H9 (cell line): ENCODE data around the gene MTHFD1L. TPM values are rescaled to one million over a fixed set of nuclear protein-coding genes. Genes with fewer than 3 reads are reported as not detected.

Source experiments
- DNase-seq: peaks from one replicate; pipeline ENCODE4 v3.0.0-alpha.2; 2017
- H2AFZ ChIP-seq: one replicate; pipeline ENCODE4 v1.6.1; 2013; ENCODE audit warnings: mild to moderate bottlenecking, low read length, control low read depth, moderate library complexity
- H2AK5ac ChIP-seq: 2 replicates; pipeline ENCODE4 v1.6.1; 2013; ENCODE audit warnings: low read length, control low read depth, mixed read lengths; ENCODE audit not compliant: insufficient read length
- H2BK120ac ChIP-seq: one replicate; pipeline ENCODE4 v1.6.1; 2013; ENCODE audit warnings: low read depth, mild to moderate bottlenecking, low read length, control low read depth, inconsistent platforms; ENCODE audit not compliant: poor library complexity, severe bottlenecking
- H2BK12ac ChIP-seq: 2 replicates; pipeline ENCODE4 v1.6.1; 2013; ENCODE audit warnings: low read length, control low read depth, mixed read lengths, low read depth; ENCODE audit not compliant: insufficient read length
- H2BK15ac ChIP-seq: 2 replicates; pipeline ENCODE4 v1.6.1; 2013; ENCODE audit warnings: low read depth, low read length, control low read depth
- H2BK20ac ChIP-seq: one replicate; pipeline ENCODE4 v1.6.1; 2013; ENCODE audit warnings: low read depth, mild to moderate bottlenecking, low read length, control low read depth, inconsistent platforms; ENCODE audit not compliant: poor library complexity, severe bottlenecking
- H2BK5ac ChIP-seq: 2 replicates; pipeline ENCODE4 v1.6.1; 2013; ENCODE audit warnings: low read length, control low read depth, mixed read lengths; ENCODE audit not compliant: insufficient read length
- H3K14ac ChIP-seq: 2 replicates; pipeline ENCODE4 v1.6.1; 2013; ENCODE audit warnings: low read length, control low read depth; ENCODE audit not compliant: insufficient read depth
- H3K18ac ChIP-seq: 2 replicates; pipeline ENCODE4 v1.6.1; 2013; ENCODE audit warnings: low read depth, mild to moderate bottlenecking, mixed read lengths, low read length, control low read depth; ENCODE audit not compliant: insufficient read length
- H3K23ac ChIP-seq: 2 replicates; pipeline ENCODE4 v1.6.1; 2013; ENCODE audit warnings: low read length, control low read depth, mixed read lengths, low read depth; ENCODE audit not compliant: insufficient read length
- H3K23me2 ChIP-seq: 2 replicates; pipeline ENCODE4 v1.6.1; 2013; ENCODE audit warnings: low read depth, mild to moderate bottlenecking, mixed read lengths, low read length, control low read depth; ENCODE audit not compliant: insufficient read length, poor library complexity, severe bottlenecking
- H3K27ac ChIP-seq: 2 replicates; pipeline ENCODE4 v1.5.1; 2013; ENCODE audit warnings: low read length, control low read depth, mixed read lengths, low read depth; ENCODE audit not compliant: insufficient read length
- H3K27me3 ChIP-seq: 2 replicates; pipeline ENCODE4 v1.6.1; 2013; ENCODE audit warnings: low read length, control low read depth, inconsistent platforms; ENCODE audit not compliant: insufficient read depth
- H3K4ac ChIP-seq: 2 replicates; pipeline ENCODE4 v1.6.1; 2013; ENCODE audit warnings: low read depth, mild to moderate bottlenecking, control low read depth, inconsistent platforms, low read length, moderate library complexity
- H3K4me1 ChIP-seq: 2 replicates; pipeline ENCODE4 v1.6.1; 2013; ENCODE audit warnings: low read length, control low read depth, inconsistent platforms; ENCODE audit not compliant: insufficient read depth
- H3K4me2 ChIP-seq: 2 replicates; pipeline ENCODE4 v1.6.1; 2013; ENCODE audit warnings: low read length, control low read depth, mixed read lengths; ENCODE audit not compliant: insufficient read length, insufficient read depth
- H3K56ac ChIP-seq: 2 replicates; pipeline ENCODE4 v1.6.1; 2013; ENCODE audit warnings: low read depth, mild to moderate bottlenecking, mixed read lengths, low read length, control low read depth; ENCODE audit not compliant: insufficient read length
- H3K79me1 ChIP-seq: 2 replicates; pipeline ENCODE4 v1.6.1; 2013; ENCODE audit warnings: low read depth, mild to moderate bottlenecking, moderate library complexity, low read length, control low read depth, inconsistent platforms; ENCODE audit not compliant: insufficient read depth, poor library complexity, severe bottlenecking
- H3K79me2 ChIP-seq: 2 replicates; pipeline ENCODE4 v1.6.1; 2013; ENCODE audit warnings: low read length, control low read depth, inconsistent platforms; ENCODE audit not compliant: insufficient read depth
- H3K9ac ChIP-seq: 2 replicates; pipeline ENCODE4 v1.6.1; 2013; ENCODE audit warnings: low read length, control low read depth, mixed read lengths; ENCODE audit not compliant: insufficient read length; ENCODE audit errors: extremely low read depth
- H3K9me3 ChIP-seq: one replicate; pipeline ENCODE4 v1.6.1; 2013; ENCODE audit warnings: low read depth, low read length, inconsistent platforms; ENCODE audit not compliant: control insufficient read depth
- H3T11ph ChIP-seq: one replicate; pipeline ENCODE4 v1.6.1; 2013; ENCODE audit warnings: mild to moderate bottlenecking, low read length, control low read depth, inconsistent platforms
- H4K20me1 ChIP-seq: one replicate; pipeline ENCODE4 v1.6.1; 2013; ENCODE audit not compliant: control insufficient read depth, insufficient read length, insufficient read depth
- H4K5ac ChIP-seq: 2 replicates; pipeline ENCODE4 v1.6.1; 2013; ENCODE audit warnings: low read depth, mild to moderate bottlenecking, mixed read lengths, low read length, control low read depth; ENCODE audit not compliant: insufficient read length
- H4K8ac ChIP-seq: replicated peaks from 2 replicates; pipeline ENCODE4 v1.6.1; 2013; ENCODE audit warnings: low read length, control low read depth, mixed read lengths, low read depth; ENCODE audit not compliant: insufficient read length
- H4K91ac ChIP-seq: 2 replicates; pipeline ENCODE4 v1.6.1; 2013; ENCODE audit warnings: low read depth, mild to moderate bottlenecking, moderate library complexity, mixed read lengths, low read length, control low read depth; ENCODE audit not compliant: insufficient read length
- H3K27ac Mint-ChIP-seq, 3 experiments: 2 replicates in 2 of 3; 3 replicates in 1 of 3; pipeline ENCODE4 v1.8.0; 2020 to 2021; ENCODE audit warnings: mixed read lengths in 3 of 3, mild to moderate bottlenecking in 1 of 3, moderate library complexity in 1 of 3
- H3K27me3 Mint-ChIP-seq: 2 replicates; pipeline ENCODE4 v1.8.0; 2021; ENCODE audit warnings: low read depth, mild to moderate bottlenecking, moderate library complexity, mixed read lengths
- H3K36me3 Mint-ChIP-seq, 3 experiments: 2 replicates in 2 of 3; 3 replicates in 1 of 3; pipeline ENCODE4 v1.8.0; 2020 to 2021; ENCODE audit warnings: low read depth in 3 of 3, mixed read lengths in 3 of 3; ENCODE audit not compliant: insufficient read depth in 1 of 3
- H3K4me1 Mint-ChIP-seq, 2 experiments: 2 replicates each; pipeline ENCODE4 v1.8.0; 2020; ENCODE audit warnings: mixed read lengths in 2 of 2
- H3K4me3 Mint-ChIP-seq, 2 experiments: 2 replicates in 1 of 2; 3 replicates in 1 of 2; pipeline ENCODE4 v1.8.0; 2020 to 2021; ENCODE audit warnings: mild to moderate bottlenecking in 2 of 2, mixed read lengths in 2 of 2, moderate library complexity in 1 of 2
- H3K9me3 Mint-ChIP-seq, 2 experiments: 2 replicates in 1 of 2; 3 replicates in 1 of 2; pipeline ENCODE4 v1.8.0; 2020; ENCODE audit warnings: mild to moderate bottlenecking in 2 of 2, mixed read lengths in 2 of 2, moderate library complexity in 1 of 2
- WGBS: extraction: QIAGEN DNeasy Blood & Tissue Kit; methylation state at CpG from one replicate; pipeline ENCODE4 v1.1.7; 2013; ENCODE audit warnings: missing lambda C conversion rate, low lambda C conversion rate, mixed read lengths; ENCODE audit not compliant: insufficient read length; ENCODE audit errors: extremely low coverage; 5-methylcytosine and 5-hydroxymethylcytosine counted together
- total RNA-seq: library from RNA; stranded (reverse); gene quantifications from 2 replicates; pipeline ENCODE4 v1.2.1, GENCODE V29; 2021
- TF ChIP-seq, protein P1 (sequence below): fragments of 200-600 bp; sonication (generic); conservative IDR thresholded peaks from 3 replicates; pipeline ENCODE4 v1.8.0; 2021; ENCODE audit warnings: antibody characterized with exemption, mild to moderate bottlenecking

The MTHFD1L gene
- total RNA-seq, 1 experiment from 2014 or later: 90.2 TPM

DNA sequence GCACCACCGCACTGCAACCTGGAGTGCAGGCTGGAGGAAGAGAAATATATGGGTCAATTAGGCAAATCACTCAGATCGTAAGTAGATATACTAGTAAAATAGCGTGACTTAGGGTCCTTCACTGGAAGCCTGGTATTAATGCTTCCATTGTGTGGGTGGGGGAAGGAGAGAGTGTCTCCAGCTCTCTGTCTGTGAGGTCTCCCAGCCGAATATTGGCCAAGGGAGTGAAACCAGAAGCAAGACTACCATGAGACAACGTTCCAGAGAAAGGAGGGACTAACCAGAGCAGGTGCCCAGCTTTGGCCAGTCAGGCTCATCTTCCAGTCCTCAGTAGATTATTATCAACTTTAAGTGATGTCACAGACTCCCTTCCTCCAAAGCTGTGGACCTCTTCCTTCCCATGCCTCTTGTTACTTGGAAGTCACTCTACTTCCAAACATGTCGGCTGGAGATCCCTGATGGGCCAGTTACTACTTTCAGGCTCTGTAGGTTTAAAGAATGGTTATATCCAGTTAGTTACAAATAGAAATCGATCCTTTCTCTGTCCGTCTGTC lies 28.8 kb downstream of the MTHFD1L start:
- peaks cover 3% of the 10 kb centered on the region for H3K23me2 ChIP-seq
- H3K4ac ChIP-seq: no peak overlapping the region
- no peak overlapping the region for H3K18ac ChIP-seq
- TF ChIP-seq, protein P1, sequence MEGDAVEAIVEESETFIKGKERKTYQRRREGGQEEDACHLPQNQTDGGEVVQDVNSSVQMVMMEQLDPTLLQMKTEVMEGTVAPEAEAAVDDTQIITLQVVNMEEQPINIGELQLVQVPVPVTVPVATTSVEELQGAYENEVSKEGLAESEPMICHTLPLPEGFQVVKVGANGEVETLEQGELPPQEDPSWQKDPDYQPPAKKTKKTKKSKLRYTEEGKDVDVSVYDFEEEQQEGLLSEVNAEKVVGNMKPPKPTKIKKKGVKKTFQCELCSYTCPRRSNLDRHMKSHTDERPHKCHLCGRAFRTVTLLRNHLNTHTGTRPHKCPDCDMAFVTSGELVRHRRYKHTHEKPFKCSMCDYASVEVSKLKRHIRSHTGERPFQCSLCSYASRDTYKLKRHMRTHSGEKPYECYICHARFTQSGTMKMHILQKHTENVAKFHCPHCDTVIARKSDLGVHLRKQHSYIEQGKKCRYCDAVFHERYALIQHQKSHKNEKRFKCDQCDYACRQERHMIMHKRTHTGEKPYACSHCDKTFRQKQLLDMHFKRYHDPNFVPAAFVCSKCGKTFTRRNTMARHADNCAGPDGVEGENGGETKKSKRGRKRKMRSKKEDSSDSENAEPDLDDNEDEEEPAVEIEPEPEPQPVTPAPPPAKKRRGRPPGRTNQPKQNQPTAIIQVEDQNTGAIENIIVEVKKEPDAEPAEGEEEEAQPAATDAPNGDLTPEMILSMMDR: no peak
- H4K91ac ChIP-seq: no peak overlapping the region
- no peak overlapping the region for H2BK12ac ChIP-seq
- no CpG with 5 or more reads among the region's 8 CpGs for WGBS
- H3K27me3 ChIP-seq: no peaks in the 10 kb centered on the region
- no peak overlapping the region for H3K9ac ChIP-seq
- H4K20me1 ChIP-seq: no peaks in the 10 kb centered on the region
- no peaks in the 10 kb centered on the region for H3K79me1 ChIP-seq
- no peak overlapping the region for H3K4me2 ChIP-seq
- no peak overlapping the region for H2BK15ac ChIP-seq
- no peaks in the 10 kb centered on the region for H3K9me3 ChIP-seq
- H4K8ac ChIP-seq: no peak overlapping the region
- no peak overlapping the region for H3K23ac ChIP-seq
- no peak overlapping the region for H2BK120ac ChIP-seq
- Mint-ChIP-seq H3K4me3 (no peak overlapping the region), H3K9me3 (no peaks in the 10 kb centered on the region), H3K27me3 (no peaks in the 10 kb centered on the region), H3K36me3 (peaks cover 18 to 72% (median 47%) of the 10 kb centered on the region in 3 experiments), H3K27ac (peak overlapping the region in 1 of 3 experiments; percentile 60; a peak in 1 of 7 replicates), H3K4me1 (peaks cover 2 to 6% of the 10 kb centered on the region in 2 experiments)
- H3T11ph ChIP-seq: no peak overlapping the region
- no peak overlapping the region for H4K5ac ChIP-seq
- no peak overlapping the region for H3K56ac ChIP-seq
- H3K27ac ChIP-seq: no peak overlapping the region
- H2BK5ac ChIP-seq: no peak overlapping the region
- no peak overlapping the region for H3K14ac ChIP-seq
- no peaks in the 10 kb centered on the region for H3K79me2 ChIP-seq
- H2AFZ ChIP-seq: no peak overlapping the region
- H2AK5ac ChIP-seq: no peak overlapping the region
- no peak overlapping the region for H2BK20ac ChIP-seq
- DNase-seq: no peak
- no peaks in the 10 kb centered on the region for H3K4me1 ChIP-seq
